Tibial nerve (tissue), 4 donors: Measurements from ENCODE around the gene UNC79. TPM values are rescaled to one million over a fixed set of nuclear protein-coding genes. Genes with fewer than 3 reads are reported as not detected.

Experiments
- DNase-seq, 2 donors: peaks; one replicate each; pipeline ENCODE4 v3.0.0-alpha.2; 2019; ENCODE audit warnings: low spot score in 2 of 2
- H3K27ac ChIP-seq, 4 donors: fragments of 200-600 bp; sonication (generic) in 3 of 4; one replicate each; pipeline ENCODE4 v1.5.1; 2017 to 2019; ENCODE audit warnings: mild to moderate bottlenecking in 1 of 4
- H3K27me3 ChIP-seq, 2 donors: fragments of 200-600 bp; sonication (generic) in 1 of 2; one replicate each; pipeline versions ENCODE4 v1.5.1 to v1.6.0; 2017 to 2019
- H3K36me3 ChIP-seq, 3 donors: fragments of 200-600 bp; sonication (generic); one replicate each; pipeline ENCODE4 v1.5.1; 2018 to 2019
- H3K4me1 ChIP-seq, 4 donors: fragments of 200-600 bp; sonication (generic) in 3 of 4; one replicate each; pipeline ENCODE4 v1.5.1; 2017 to 2019
- H3K4me3 ChIP-seq, 4 donors: fragments of 200-600 bp; sonication (generic) in 3 of 4; one replicate each; pipeline ENCODE4 v1.5.1; 2017 to 2019; ENCODE audit warnings: mild to moderate bottlenecking in 1 of 4, moderate library complexity in 1 of 4
- H3K9me3 ChIP-seq, 4 donors: fragments of 200-600 bp; sonication (generic) in 3 of 4; one replicate each; pipeline ENCODE4 v1.5.1; 2017 to 2019
- EP300 ChIP-seq, 2 donors: sonication (generic); formaldehyde crosslinking; IDR thresholded peaks; one replicate each; pipeline ENCODE4 v1.6.1; 2017; ENCODE audit warnings: antibody characterized with exemption in 2 of 2, mild to moderate bottlenecking in 1 of 2
- POLR2A ChIP-seq, 2 donors: fragments of 450-650 bp; IDR thresholded peaks; one replicate each; pipeline ENCODE4 v1.6.1; 2017; ENCODE audit warnings: antibody characterized with exemption in 2 of 2, mild to moderate bottlenecking in 2 of 2, moderate library complexity in 2 of 2
- WGBS, 2 donors: methylation state at CpG; one replicate each; pipeline ENCODE4 v1.1.5; 2018; 5-methylcytosine and 5-hydroxymethylcytosine counted together
- total RNA-seq, 4 donors: library from RNA; depleted of rRNA; stranded (reverse); fragments of >200 nt; gene quantifications; one replicate each; pipeline ENCODE4 v1.1.0, GENCODE V29; 2016
- TF ChIP-seq, protein P1 (sequence below), 5 experiments: fragments of 200-600 bp in 3 of 5; fragments of 450-650 bp in 2 of 5; sonication (generic) in 3 of 5; IDR thresholded peaks; one replicate each; pipeline ENCODE4 v1.5.1; 2016 to 2019; ENCODE audit warnings: antibody characterized with exemption in 5 of 5, mild to moderate bottlenecking in 3 of 5, moderate library complexity in 2 of 5

The UNC79 gene
- total RNA-seq, 4 donors from 2014 or later = under 0.01 to 1.3 (median 0.21) TPM; not detected in 1

DNA sequence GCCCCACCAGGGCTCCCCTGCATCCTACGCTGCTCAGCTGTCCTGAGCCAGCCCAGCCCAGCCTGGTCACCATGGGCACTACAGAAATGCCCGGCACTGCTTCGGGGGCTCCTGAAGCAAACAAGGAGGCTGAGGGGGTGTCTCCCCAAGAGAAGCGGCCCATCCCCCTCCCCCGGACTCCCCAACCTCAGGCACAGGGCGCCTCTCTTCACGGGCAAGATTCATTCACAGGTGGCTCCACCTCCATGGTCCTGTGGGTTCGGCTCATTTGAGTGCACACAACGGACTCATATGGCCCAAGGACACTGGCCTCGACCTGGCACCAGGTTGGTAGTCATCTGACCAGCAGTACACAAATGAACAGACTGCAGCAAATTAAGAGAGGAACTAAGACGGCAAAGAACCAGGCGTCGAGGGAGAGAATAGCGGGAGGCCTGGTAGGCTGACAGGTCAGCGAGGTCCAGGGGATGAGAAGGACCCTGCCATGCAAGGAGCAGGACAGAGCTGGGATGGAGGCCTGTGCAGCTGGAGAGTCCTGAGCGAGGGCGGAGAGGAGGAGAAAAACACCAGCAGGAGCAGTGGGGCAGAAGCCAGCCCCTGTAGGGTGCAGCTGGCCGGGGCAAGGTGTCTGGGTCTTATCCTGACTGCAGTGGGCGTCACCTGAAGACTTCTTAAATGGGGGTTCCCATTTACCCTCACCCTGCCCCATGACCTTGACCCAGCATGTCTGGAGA, 297.3 kb downstream of the UNC79 start:
- Histone ChIP-seq H3K36me3 (peaks cover 0 to 45% (median 0%) of the 10 kb centered on the region in 3 donors), H3K9me3 (no peaks in the 10 kb centered on the region), H3K27me3 (no peaks in the 10 kb centered on the region), H3K4me1 (peaks cover 0 to 35% (median 0%) of the 10 kb centered on the region in 4 donors), H3K27ac (peak overlapping the region in 1 of 4 donors; percentile 56), H3K4me3 (no peak overlapping the region)
- no peak for DNase-seq
- 83 to 90% methylated on average over 19 of the region's 19 CpGs for WGBS, 2 donors
- TF ChIP-seq, protein P1, sequence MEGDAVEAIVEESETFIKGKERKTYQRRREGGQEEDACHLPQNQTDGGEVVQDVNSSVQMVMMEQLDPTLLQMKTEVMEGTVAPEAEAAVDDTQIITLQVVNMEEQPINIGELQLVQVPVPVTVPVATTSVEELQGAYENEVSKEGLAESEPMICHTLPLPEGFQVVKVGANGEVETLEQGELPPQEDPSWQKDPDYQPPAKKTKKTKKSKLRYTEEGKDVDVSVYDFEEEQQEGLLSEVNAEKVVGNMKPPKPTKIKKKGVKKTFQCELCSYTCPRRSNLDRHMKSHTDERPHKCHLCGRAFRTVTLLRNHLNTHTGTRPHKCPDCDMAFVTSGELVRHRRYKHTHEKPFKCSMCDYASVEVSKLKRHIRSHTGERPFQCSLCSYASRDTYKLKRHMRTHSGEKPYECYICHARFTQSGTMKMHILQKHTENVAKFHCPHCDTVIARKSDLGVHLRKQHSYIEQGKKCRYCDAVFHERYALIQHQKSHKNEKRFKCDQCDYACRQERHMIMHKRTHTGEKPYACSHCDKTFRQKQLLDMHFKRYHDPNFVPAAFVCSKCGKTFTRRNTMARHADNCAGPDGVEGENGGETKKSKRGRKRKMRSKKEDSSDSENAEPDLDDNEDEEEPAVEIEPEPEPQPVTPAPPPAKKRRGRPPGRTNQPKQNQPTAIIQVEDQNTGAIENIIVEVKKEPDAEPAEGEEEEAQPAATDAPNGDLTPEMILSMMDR (IDR thresholded peaks at IDR 0.05) = no peak
- TF ChIP-seq EP300 (IDR thresholded peaks at IDR 0.05) (no peak), POLR2A (IDR thresholded peaks at IDR 0.05) (no peak)

DNA sequence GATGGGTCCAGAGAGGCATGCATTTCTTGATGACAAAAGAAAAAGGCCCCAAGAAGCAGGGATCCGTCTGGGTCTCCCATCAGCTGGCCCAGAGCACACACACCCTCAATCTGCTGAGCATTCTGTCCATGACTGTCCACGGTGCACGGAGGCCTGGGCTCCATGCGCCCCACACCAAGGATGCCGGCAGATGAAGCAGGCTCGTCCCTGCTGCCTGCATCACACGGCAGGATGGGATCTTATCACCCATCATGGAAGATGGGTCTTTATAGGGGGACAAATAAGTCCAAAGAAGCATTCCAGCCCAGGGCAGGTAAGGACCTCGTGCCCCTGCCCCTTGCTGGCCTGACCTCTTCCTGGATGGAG, 297.9 kb downstream of the UNC79 start:
- Histone ChIP-seq H3K36me3 (peaks cover 0 to 40% (median 0%) of the 10 kb centered on the region in 3 donors), H3K4me1 (peaks cover 0 to 32% (median 0%) of the 10 kb centered on the region in 4 donors), H3K27me3 (no peaks in the 10 kb centered on the region), H3K9me3 (no peaks in the 10 kb centered on the region), H3K27ac (peak overlapping the region in 1 of 4 donors; percentile 56), H3K4me3 (no peak overlapping the region)
- TF ChIP-seq, protein P1 (IDR thresholded peaks at IDR 0.05) = no peak
- no peak for TF ChIP-seq POLR2A (IDR thresholded peaks at IDR 0.05)
- TF ChIP-seq EP300 (IDR thresholded peaks at IDR 0.05) = no peak
- 86 to 88% methylated on average over 7 to 8 of the region's 8 CpGs for WGBS, 2 donors
- DNase-seq = no peak

DNA sequence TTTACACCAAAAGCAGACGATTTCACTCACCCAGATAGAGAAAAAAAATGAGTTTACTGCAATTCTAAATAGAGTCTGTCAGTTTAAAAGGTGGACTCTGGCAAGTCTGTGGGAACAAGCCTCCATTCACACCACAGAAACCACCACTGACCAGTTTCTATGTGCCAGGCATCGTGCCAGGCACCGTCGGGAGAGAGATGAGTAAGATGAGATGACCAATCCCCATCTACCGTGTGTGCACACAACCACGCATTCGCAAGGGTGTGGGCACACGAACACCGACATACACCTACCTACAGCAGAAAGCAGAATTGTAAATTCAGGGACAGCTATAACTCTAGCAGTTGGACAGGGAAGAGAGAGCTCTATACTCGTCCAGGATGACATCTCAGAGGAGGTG, 299.3 kb downstream of the UNC79 start:
- Histone ChIP-seq H3K27me3 (no peaks in the 10 kb centered on the region), H3K4me1 (peaks cover 0 to 46% (median 0%) of the 10 kb centered on the region in 4 donors), H3K36me3 (peaks cover 0 to 37% (median 0%) of the 10 kb centered on the region in 3 donors), H3K9me3 (no peaks in the 10 kb centered on the region), H3K4me3 (no peak overlapping the region), H3K27ac (peak overlapping the region in 2 of 4 donors; percentile 53 to 56)
- 36 to 56% methylated on average over 10 of the region's 10 CpGs for WGBS, 2 donors
- TF ChIP-seq EP300 (IDR thresholded peaks at IDR 0.05) = no peak
- TF ChIP-seq POLR2A (IDR thresholded peaks at IDR 0.05) = no peak
- TF ChIP-seq, protein P1 (IDR thresholded peaks at IDR 0.05) = no peak
- DNase-seq = no peak

DNA sequence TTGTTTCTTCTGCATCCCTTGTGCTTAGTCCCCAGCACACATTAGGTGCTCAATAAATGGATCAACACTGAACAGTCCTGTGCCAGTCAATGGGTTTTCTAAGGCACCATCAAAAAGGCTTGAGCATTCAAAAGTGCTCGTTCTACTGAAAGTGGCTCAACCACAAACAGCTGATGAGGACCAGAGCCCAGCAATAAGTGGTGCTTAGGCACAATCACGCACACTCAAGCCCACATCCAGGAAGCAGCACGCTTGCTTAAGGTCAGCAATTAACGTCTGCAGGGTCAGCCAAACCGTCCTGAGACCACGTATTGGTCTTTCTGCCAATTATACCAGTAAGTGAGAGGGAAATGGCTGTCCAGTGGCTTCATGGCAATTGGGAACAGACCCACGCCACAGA, 301.0 kb downstream of the UNC79 start:
- H3K4me1 ChIP-seq = peaks cover 0 to 43% (median 0%) of the 10 kb centered on the region in 4 donors
- H3K9me3 ChIP-seq = no peaks in the 10 kb centered on the region
- 26 to 34% methylated on average over 5 to 7 of the region's 7 CpGs for WGBS, 2 donors
- no peak overlapping the region for H3K4me3 ChIP-seq
- peaks cover 0 to 31% (median 0%) of the 10 kb centered on the region in 3 donors for H3K36me3 ChIP-seq
- TF ChIP-seq EP300 (IDR thresholded peaks at IDR 0.05) (no peak), POLR2A (IDR thresholded peaks at IDR 0.05) (no peak)
- TF ChIP-seq, protein P1 (IDR thresholded peaks at IDR 0.05) = no peak
- no peaks in the 10 kb centered on the region for H3K27me3 ChIP-seq
- peak overlapping the region in 1 of 4 donors; percentile 24 for H3K27ac ChIP-seq
- no peak for DNase-seq

DNA sequence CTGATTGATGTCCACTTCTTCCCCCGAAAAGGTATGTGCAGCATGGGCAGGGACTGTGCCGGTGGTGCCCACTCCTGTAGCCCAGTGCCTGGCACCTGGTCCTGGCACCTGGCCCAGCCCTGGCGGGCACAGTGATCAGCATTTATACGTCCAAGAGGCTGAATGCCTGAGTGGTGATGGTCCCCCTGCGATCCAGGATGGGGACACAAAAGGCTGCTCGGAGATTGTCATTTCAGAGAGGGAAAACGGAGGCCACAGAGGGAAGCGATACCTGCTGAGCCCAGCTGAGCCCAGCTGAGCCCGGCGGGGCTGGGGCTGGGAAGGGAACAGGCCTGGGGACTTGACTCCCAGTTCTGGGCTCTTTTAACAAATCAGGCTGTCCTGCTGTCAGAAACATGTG, 301.8 kb downstream of the UNC79 start:
- 79 to 86% methylated on average over 10 of the region's 10 CpGs for WGBS, 2 donors

More for the DNA sequence above, 301.8 kb downstream of the UNC79 start:
- Histone ChIP-seq H3K4me1 (peaks cover 0 to 51% (median 0%) of the 10 kb centered on the region in 4 donors), H3K27ac (peak overlapping the region in 2 of 4 donors; percentile 50 to 51), H3K27me3 (no peaks in the 10 kb centered on the region), H3K9me3 (no peaks in the 10 kb centered on the region), H3K36me3 (peaks cover 0 to 31% (median 0%) of the 10 kb centered on the region in 3 donors), H3K4me3 (no peak overlapping the region)
- no peak for DNase-seq
- TF ChIP-seq EP300 (IDR thresholded peaks at IDR 0.05) (no peak), POLR2A (IDR thresholded peaks at IDR 0.05) (no peak)
- TF ChIP-seq, protein P1 (IDR thresholded peaks at IDR 0.05) = no peak
